HG03175 (cell line): Measurements from ENCODE around the gene CIRBP.
"Not testable (repeated sequence)": the region's sequence is repeated elsewhere in the genome, so short reads cannot be mapped to it uniquely, and the experiment has no call there.

Experiments
- ATAC-seq: cut with Tn5 transposase; IDR thresholded peaks from one replicate; pipeline ENCODE4 v1.9.1; 2021; ENCODE audit warnings: mild to moderate bottlenecking, moderate library complexity; ENCODE audit not compliant: unreplicated experiment

CIRBP gene

GRCh38 chr19:1307755-1308303 lies 38.7 kb downstream of the CIRBP start:
- ATAC-seq = no peak

DNA sequence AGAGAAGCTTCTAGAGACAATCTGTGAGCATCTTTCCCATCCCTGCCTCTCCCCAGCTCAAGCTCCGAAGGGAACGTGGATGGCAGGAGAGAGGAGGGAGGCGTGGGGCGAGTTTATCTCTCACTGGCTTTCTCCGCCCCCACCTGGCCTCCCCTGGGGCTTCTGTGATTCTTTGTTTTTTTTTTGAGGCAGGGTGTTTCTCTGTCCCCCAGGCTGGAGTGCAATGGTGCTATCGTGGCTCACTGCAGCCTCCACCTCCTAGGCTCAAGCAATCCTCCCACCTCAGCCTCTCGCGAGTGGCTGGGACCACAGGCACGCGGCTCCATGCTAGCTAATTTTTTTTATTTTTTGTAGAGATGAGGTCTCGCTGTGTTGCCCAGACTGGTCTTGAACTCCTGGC lies 39.6 kb downstream of the CIRBP start:
- ATAC-seq = no peak

DNA sequence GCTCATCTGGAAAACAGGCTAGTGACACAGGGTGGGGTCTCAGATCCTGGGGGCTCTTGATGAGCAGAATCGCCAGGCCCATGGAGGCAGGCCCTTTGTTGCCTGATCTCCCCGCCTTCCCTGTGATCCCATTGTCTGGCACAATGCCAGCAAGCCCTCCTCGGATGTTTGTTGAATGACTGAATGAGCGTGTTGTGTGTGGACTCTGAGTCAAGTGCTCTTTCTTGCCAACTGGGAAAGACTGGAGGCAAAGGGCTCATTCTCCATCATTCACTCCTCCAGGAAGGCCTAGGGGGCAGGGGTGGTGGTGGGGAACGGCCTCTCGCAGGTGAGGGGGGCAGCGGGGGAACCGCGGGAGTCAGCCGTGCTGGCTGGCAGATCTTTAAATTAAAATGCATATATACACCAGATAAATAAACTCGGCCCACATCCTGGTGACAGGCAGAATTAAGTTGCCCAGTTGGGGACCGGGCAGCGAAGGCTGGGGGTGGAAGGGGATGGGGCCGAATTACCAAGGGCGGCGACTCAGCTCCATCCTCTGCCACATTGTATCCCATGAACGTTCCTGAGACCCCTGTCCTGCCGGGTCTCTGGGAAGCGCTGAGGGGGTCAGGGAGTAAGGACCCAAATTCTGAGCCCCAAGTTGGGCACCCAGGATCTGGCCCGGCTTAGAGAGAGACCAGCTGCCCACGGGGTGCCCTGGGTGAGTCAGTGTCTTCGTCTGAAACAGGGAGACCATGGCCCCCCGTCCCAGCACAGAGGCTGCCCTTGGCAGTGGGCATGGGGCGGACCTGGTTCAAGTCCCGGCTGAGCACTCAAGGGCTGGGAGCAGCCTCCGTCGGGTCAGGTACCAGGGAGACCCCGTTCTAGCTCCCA lies 41.1 kb downstream of the CIRBP start:
- ATAC-seq = no peak

- no peak for ATAC-seq
Measured at GRCh38 chr19:1310853-1311180, 41.7 kb downstream of the CIRBP start.

- ATAC-seq = no peak
Measured at GRCh38 chr19:1311543-1312091, 42.5 kb downstream of the CIRBP start.

DNA sequence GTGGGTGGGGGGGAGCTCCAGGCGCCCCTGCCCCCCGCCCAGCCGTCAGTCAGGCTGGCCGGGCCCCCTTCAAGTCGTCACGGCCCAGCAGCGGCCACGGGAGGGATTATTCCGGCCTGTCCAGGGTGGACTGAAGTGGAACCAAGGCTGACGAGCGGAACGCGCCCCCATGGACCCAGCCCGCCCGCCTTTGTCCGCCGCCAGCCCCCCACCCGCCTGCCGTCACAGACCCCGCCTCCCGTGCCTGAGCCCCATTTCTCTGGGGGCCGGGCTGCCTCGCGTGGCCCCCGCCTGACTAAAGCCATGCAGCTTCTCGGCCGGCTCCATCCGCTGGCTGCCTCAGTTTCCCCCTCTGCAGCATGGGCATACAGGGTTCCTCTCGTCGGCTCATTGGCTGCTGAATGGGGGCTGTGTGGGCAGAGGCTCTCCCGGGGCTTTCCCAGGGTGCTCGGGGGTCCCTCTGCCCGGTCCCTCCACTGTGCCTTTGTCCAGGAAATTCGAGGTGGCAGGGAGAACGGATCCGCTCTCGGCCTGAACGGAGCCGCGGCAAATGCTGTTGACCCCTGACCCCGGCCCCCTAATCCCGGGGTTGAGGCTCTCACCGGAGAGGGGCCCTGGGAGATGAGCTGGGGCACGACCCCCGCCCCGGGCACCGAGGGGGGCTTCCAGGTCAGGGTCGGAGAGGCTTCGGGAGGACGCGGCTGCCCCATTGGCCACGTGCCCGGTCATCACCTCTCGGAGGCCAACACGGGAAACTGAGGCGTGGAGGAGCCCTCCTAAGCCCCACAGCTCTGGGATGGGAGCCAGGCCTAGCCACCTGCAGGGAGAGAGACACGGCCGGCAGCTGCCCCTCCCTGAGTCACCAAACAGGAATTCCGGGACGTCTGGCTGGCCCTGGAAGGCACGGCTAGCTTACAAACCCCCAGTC lies 43.9 kb downstream of the CIRBP start:
- ATAC-seq = no peak

DNA sequence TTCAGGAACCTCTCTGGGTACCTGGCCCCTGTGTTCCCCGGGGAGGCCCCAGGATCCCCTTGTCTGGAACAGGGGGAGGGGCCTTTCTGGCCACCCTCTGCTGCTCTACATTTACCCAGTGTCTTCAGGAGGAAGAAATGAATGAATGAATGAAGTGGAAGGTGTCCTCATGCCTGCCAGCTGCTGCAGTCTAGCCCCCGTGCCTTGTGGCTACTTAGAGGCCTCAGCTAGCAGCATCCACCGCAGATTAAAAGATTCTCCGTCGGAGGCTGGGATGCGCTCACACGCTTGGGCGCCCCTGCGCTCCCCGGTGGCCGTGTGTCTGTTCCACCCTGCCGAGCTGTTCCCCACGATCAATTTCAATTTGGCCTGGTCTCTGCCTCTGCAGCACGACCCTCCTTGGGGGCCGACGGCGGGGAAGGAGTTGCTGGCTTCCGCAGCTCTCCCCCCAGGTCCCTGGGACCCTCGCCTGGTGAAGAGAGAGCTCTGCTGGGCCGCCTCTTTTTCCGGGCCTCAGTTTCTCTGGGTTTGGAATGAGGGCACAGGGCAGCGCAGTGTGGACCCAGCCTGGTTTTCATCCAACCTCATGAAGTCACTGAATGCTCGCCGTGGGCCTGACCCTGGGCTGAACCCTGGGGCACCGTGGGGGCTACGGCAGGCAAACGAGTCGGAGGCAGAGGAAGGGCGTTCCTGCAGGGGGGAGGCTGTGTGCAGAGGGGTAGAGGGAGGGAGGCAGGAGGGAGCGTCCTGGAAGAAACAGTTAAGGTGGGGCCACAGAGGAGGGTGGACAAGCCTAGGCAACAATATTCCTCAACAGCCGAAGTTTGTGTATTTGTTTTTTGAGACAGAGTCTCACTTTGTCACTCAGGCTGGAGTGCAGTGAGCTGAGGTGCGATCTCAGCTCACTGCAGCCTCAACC lies 44.8 kb downstream of the CIRBP start:
- no peak for ATAC-seq

- no peak for ATAC-seq
Measured at GRCh38 chr19:1315470-1316166, 46.5 kb downstream of the CIRBP start.

DNA sequence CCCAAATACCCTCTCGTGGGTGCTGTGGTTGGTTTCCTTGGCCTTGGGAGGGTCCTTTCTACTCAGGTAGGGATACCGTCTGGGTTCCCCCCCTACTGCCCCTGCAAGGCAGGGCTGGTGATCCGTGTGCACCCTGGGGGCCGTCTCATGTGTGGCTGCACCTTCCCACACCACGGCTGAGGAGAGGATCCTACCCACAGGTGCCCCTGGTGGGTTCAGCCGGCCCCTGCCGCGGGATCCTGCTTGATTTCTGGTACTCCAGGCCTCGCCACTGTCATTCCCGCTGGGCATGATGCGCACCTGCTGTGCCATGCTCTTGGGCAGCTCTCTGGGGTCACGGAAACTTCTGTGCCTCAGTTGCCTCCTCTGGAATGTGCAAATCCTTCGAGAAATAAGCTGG lies 47.3 kb downstream of the CIRBP start:
- no peak for ATAC-seq

GRCh38 chr19:1317274-1318003 lies 48.3 kb downstream of the CIRBP start:
- no peak for ATAC-seq

- no peak for ATAC-seq
Measured at GRCh38 chr19:1318678-1319471, 49.7 kb downstream of the CIRBP start.

GRCh38 chr19:1320282-1320650 lies 51.1 kb downstream of the CIRBP start:
- ATAC-seq = not testable (repeated sequence)

GRCh38 chr19:1321539-1321938 lies 52.4 kb downstream of the CIRBP start:
- ATAC-seq = no peak

GRCh38 chr19:1322198-1322981 lies 53.3 kb downstream of the CIRBP start:
- ATAC-seq = no peak

DNA sequence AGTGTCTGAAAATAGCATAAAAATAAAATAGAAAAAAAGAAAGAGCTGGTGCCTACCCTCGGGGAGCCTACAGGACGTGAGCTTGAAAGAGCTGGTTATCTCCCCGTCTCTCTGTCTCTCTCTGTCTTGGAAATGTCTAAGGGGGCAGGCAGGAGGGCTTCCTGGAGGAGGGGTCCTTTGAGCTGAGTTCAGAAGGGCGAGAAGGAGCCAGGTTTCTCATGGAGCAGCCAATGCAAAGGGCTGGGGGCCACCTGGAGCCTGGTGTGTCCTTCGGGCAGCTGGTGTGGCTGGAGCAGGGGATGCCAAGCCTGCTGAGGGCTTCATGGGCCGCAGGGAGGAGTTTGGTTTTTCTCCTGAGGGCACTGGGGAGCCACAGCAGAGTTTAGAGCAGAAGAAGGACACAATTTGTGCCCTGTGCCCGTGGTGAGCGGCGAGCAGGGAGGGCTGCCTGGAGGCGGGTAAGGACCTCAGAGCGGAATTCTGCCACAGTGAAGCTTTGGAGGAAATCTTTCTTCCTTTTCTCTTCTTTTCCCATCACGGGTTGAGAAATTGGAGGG lies 55.2 kb downstream of the CIRBP start:
- ATAC-seq = no peak
